Keratinocyte (primary cell): Measurements from ENCODE around the gene SERPINI1.

Experiments used
- CTCF ChIP-seq, 3 experiments: IDR thresholded peaks in 1 of 3; conservative IDR thresholded peaks in 1 of 3; optimal IDR thresholded peaks in 1 of 3; 2 replicates in 2 of 3; 3 replicates in 1 of 3; pipeline versions ENCODE3 to v1.5.1; 2011; ENCODE audit warnings: low read length in 3 of 3, mild to moderate bottlenecking in 3 of 3, moderate library complexity in 2 of 3, control low read depth in 1 of 3, inconsistent platforms in 1 of 3; ENCODE audit not compliant: insufficient read depth in 2 of 3; ENCODE audit errors: extremely low read depth in 1 of 3
- EZH2 ChIP-seq: IDR thresholded peaks from one replicate; pipeline ENCODE4 v1.6.1; 2012; ENCODE audit warnings: inconsistent platforms, mild to moderate bottlenecking, low read length, moderate library complexity

- TF ChIP-seq CTCF (optimal IDR thresholded peaks at IDR 0.05 in 1 of 3, IDR thresholded peaks at IDR 0.05 in 1 of 3, conservative IDR thresholded peaks at IDR 0.05 in 1 of 3; ENCODE audit: extremely low read depth in 1 of 3, insufficient read depth in 2 of 3, low read length in 3 of 3) (no peak), EZH2 (no peak)
Measured at GRCh38 chr3:167783781-167784180, 48.3 kb downstream of the SERPINI1 start.
